HG02759 (cell line): Measurements from ENCODE around the gene SLC35E2B.
"Not testable (repeated sequence)": the region's sequence is repeated elsewhere in the genome, so short reads cannot be mapped to it uniquely, and the experiment has no call there.

Experiments
- ATAC-seq: cut with Tn5 transposase; IDR thresholded peaks from one replicate; pipeline ENCODE4 v1.9.1; 2021; ENCODE audit warnings: mild to moderate bottlenecking, moderate library complexity; ENCODE audit not compliant: unreplicated experiment

SLC35E2B gene

GRCh38 chr1:1704284-1704957 lies 11.8 kb upstream of the SLC35E2B start:
- ATAC-seq = not testable (repeated sequence)

- no peak for ATAC-seq
Measured at GRCh38 chr1:1703796-1704195, 11.2 kb upstream of the SLC35E2B start.

GRCh38 chr1:1702506-1702905 lies 9.9 kb upstream of the SLC35E2B start:
- ATAC-seq = not testable (repeated sequence)

DNA sequence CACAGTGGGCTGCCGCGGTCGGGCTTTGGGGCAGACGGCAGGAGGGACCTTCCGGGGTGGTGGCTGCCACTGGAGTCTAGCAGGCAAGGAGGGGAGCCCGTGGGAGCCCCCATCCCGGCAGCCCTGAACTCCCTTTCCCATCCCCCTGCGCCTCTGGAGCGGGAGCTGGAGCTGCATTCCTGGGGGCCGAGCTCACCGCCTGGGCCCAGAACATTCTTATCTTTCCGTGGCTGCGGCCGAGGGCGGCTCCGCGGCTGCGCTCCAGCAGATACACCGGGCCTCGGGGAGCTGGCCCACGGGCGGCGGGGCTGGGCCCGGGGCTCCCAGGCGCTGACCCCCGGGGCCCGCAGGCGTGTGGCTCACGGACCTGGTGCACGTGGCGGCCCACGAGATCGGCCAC lies 8.0 kb upstream of the SLC35E2B start:
- not testable (repeated sequence) for ATAC-seq

DNA sequence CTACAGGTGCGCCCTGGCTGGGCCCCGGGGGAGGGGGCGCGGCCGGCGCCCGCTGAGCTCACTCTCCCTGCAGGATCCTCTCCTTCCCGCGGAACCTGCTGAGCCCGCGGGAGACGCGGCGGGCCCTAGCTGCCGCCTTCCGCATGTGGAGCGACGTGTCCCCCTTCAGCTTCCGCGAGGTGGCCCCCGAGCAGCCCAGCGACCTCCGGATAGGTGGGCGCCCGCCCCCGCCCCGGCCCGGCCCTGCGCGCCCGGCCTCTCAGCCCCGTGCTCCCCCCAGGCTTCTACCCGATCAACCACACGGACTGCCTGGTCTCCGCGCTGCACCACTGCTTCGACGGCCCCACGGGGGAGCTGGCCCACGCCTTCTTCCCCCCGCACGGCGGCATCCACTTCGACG lies 7.5 kb upstream of the SLC35E2B start:
- not testable (repeated sequence) for ATAC-seq

DNA sequence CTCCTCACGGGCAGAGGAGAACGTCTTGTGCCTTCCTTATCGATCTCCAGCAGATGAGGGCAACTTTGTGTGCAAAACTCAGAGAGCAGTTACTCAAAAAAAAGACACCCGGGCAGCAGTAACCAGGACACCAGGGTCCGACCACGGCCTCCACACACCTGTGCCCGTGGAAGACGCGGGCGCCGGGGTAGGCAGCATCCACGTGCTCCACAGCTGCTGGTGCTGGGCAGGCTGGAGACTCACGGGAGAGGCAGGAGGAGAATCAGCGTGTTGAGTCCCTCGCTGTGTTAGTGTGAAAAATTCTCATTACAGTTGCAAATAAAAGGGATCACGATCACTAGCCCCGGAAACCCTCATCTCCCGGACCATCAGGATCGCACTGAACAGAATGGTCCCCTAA lies 6.5 kb upstream of the SLC35E2B start:
- not testable (repeated sequence) for ATAC-seq

GRCh38 chr1:1697358-1698183 lies 5.0 kb upstream of the SLC35E2B start:
- ATAC-seq = not testable (repeated sequence)

DNA sequence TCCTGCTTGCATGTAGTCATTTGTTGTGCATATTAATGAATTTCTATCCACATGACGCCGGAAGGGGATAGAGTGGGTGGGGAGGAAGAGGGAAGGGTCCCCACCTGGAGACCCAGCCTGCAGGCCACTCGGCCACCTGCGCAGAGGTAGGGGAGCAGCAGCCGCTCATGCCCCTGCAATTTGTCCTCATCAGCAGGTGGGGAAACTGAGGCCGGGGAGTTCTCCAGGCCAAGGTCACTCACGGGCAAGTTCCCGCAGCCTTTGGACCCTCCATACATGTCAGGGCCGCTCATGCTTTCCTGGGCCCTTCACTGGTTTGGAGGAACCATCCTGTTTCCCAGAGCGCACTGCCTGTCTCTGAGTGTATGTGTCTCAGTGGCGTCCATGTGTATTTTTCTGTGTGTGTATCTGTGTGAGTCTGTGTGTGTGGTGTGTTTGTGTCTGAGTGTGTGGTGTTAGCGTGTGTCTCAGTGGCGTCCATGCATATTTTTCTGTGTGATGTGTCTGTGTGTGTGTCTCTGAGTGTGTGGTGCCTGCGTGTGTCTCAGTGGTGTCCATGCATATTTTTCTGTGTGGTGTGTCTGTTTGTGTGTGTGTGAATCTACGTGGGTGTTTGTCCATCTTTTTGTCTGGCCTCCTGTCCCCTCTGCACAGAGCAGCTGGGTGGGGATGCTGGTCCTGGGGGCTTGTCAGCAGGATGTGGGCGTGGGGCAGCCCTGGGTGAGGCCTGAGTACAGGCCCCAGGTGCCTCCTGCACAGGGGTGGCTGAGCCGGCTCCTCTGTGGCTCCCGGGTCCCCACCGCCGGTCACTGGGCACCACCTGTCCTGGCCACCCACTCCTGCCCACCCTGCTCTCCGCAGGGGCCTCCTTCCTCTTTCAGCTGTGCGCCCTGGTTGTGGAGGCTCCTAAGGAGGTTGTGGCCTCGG lies 4.1 kb upstream of the SLC35E2B start:
- ATAC-seq = not testable (repeated sequence)

DNA sequence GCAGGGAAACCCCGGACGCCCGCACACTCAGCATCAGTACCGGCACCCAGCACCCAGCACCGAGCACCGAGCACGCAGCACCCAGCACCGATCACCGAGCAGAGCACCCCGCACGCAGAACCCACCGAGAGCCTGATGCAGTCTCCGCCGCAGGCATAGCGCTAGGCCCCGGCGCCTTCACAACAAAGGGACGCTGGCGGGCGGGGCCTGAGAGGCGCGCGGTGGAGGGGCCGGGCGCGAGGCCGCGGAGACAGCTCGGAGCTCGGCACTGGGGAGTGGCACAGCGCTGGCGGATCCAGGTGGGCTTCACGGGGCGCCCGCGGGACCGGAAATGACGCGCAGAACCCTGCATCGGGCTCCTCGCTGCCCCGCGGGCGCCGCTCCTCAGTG lies 276 bp downstream of the SLC35E2B start:
- ATAC-seq = peak; percentile 40

GRCh38 chr1:1691443-1691842 lies 1.2 kb downstream of the SLC35E2B start:
- not testable (repeated sequence) for ATAC-seq

DNA sequence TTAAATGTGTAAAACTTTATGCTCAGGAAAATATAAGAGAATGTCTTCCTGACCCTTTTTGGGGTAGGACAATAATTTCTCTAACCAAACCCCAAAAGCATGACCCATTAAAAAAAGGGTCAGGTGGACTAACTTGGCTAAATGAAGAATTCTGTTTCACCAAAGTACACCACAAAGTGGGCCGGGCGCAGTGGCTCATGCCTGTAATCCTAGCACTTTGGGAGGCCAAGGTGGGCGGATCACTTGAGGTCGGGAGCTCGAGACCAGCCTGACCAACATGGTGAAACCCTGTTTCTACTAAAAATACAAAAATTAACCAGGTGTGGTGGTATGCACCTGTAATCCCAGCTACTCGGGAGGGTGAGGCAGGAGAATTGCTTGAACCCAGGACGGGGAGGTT lies 3.1 kb downstream of the SLC35E2B start:
- ATAC-seq = not testable (repeated sequence)

DNA sequence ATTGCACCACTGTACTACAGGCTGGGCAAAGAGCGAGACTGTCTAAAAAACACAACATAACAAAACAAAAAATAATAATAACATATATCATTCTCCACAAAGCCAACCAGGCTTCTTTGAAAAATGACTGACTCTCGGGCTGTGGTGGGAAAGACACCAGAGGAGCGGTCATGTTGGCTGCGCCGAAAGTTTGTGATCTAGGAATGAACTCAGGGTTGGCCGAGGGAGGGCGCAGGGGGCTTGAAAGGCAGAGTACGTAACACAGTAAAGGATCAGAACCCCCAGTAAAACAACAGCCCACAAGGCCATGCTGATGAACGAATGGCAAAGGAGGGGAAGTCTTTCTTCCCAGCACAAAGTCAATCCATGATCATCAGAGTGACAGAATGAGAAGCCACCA lies 4.7 kb downstream of the SLC35E2B start:
- no peak for ATAC-seq

- no peak for ATAC-seq
Measured at GRCh38 chr1:1684031-1684681, 8.4 kb downstream of the SLC35E2B start.

DNA sequence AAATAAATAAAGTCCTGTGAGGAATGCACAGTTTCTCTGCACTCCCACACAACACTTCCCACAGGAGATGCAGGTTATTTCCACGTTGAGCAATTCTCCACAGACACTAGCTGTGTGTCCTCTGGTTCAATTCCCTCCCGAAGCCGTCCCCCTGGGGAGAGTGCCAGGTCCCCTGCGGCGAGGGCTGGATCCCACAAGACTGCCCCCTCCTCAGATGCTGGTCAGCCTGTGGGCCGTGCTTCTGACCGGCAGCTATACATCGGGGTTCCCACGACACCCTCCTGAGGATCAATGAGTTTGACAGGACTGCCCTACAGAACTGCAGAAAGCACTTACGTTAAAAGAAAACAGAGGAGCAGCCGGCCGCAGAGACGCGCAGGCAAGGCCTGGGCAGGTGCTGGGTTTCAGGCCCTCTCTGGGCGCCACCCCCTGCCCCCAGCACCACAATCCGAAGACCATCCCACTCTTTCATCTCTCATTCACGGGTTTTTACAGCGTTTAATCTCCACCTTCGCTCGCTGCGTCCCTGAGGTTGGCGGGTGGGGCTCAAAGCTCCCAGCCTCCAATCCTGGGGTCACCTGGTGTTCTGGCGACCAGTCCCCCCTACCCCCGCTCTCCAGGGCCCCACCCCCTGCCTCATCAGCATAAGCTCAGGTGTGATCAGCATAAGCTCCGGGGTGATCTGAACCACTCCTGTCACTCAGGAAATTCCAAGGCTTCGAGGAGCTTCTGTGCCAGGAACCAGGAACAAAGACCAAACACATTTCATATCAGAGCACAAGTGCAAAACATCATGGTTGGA lies 9.3 kb downstream of the SLC35E2B start:
- no peak for ATAC-seq

DNA sequence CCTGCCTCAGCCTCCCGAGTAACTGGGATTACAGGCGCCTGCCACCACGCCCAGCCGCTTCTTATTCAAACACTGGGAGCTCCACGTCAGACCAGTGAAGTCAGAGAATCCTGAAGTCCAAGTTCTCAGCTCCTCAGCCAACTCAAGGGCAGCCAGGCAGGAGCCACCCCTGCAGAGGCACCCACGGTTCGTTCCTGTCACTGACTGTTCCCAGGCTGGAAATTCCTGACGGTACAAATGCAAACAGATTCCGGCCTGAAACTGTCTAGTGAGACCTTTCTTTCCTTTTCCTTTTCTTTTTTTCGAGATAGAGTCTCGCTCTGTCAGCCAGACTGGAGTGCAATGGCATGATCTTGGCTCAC lies 11.7 kb downstream of the SLC35E2B start:
- ATAC-seq = no peak

GRCh38 chr1:1680031-1680911 lies 12.3 kb downstream of the SLC35E2B start:
- no peak for ATAC-seq

DNA sequence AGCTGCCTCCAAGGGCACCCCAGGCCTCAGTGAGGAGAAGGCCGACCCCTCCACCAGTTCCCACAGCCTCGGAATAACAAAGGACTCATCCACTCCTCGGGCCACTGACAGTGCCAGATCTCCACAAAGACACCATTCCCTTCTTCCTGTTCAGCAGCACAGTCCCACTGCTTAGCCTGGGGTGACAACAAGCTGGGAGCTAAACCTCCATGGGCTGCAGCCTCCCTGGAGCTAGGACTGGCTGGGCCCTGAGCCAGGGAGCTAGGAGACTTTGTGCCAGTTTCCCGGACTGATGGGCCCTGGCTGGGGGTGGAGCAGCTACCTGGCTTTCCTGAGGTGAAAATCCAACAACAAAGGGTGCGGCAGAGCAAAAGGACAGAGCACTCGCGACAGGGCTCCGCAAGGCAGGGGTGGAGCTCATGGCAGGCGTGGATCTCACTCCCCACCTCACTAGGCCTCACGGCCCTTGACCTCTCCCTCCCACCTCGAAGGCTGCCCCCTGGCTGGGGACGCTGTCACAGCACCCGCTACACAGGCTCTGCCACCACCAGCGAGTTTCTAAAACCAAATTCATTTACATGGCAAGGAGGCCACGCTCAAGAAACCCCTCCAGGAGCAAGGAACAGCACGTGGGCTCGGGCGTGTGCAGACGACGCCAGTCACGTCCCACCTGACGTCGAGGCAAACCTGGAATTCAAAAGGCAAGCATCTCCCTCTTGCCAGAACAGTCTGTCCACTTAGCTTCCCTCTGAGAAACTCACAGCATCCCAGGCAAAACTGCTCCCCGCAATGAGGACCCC lies 13.8 kb downstream of the SLC35E2B start:
- ATAC-seq = no peak
